IgD-negative memory B cell (primary cell): Measurements from ENCODE around the gene RAP1B. TPM values are rescaled to one million over a fixed set of nuclear protein-coding genes. Genes with fewer than 3 reads are reported as not detected.

Source experiments
- H3K27ac Mint-ChIP-seq, 3 donors: one replicate each; pipeline ENCODE4 v1.8.0; 2020 to 2022; ENCODE audit warnings: mild to moderate bottlenecking in 3 of 3, mixed read lengths in 3 of 3, moderate library complexity in 1 of 3
- H3K27me3 Mint-ChIP-seq: one replicate; pipeline ENCODE4 v1.8.0; 2021; ENCODE audit warnings: mixed read lengths
- H3K36me3 Mint-ChIP-seq: one replicate; pipeline ENCODE4 v1.8.0; 2020; ENCODE audit warnings: mild to moderate bottlenecking, mixed read lengths
- H3K4me1 Mint-ChIP-seq, 3 donors: one replicate each; pipeline ENCODE4 v1.8.0; 2020 to 2022; ENCODE audit warnings: mixed read lengths in 3 of 3, mild to moderate bottlenecking in 1 of 3
- H3K4me3 Mint-ChIP-seq, 4 donors: one replicate each; pipeline ENCODE4 v1.8.0; 2020 to 2022; ENCODE audit warnings: mild to moderate bottlenecking in 4 of 4, mixed read lengths in 4 of 4, moderate library complexity in 3 of 4
- H3K9me3 Mint-ChIP-seq, 3 donors: one replicate each; pipeline ENCODE4 v1.8.0; 2020 to 2021; ENCODE audit warnings: mixed read lengths in 3 of 3, mild to moderate bottlenecking in 1 of 3
- polyA plus RNA-seq: library from polyadenylated mRNA; unstranded; fragments of 300-500 nt; fragmentation: Illumina TruSeq; gene quantifications from one replicate; pipeline ENCODE4 v1.2.3, GENCODE V29; 2021

RAP1B gene
- polyA plus RNA-seq, 1 donor from 2014 or later: 297 TPM

GRCh38 chr12:68591734-68592418 is 18.8 kb upstream of the RAP1B start:
- Mint-ChIP-seq H3K4me3 (peak overlapping the region; percentile 23 to 83 (median 47)), H3K9me3 (peaks cover 0 to 12% (median 4%) of the 10 kb centered on the region in 3 donors), H3K36me3 (peaks cover 10% of the 10 kb centered on the region), H3K27ac (peak overlapping the region; percentile 69 to 91 (median 90)), H3K4me1 (peaks cover 29 to 41% (median 39%) of the 10 kb centered on the region in 3 donors), H3K27me3 (no peaks in the 10 kb centered on the region)

GRCh38 chr12:68595241-68595640 is 15.5 kb upstream of the RAP1B start:
- Mint-ChIP-seq H3K9me3 (peaks cover 0 to 6% (median 0%) of the 10 kb centered on the region in 3 donors), H3K4me3 (no peak overlapping the region), H3K27me3 (no peaks in the 10 kb centered on the region), H3K36me3 (peaks cover 8% of the 10 kb centered on the region), H3K27ac (no peak overlapping the region), H3K4me1 (peaks cover 34 to 42% (median 38%) of the 10 kb centered on the region in 3 donors)

- H3K36me3 Mint-ChIP-seq: no peaks in the 10 kb centered on the region
- H3K4me1 Mint-ChIP-seq: peaks cover 8 to 15% (median 9%) of the 10 kb centered on the region in 3 donors
- peaks cover 3% of the 10 kb centered on the region for H3K27me3 Mint-ChIP-seq
- no peak overlapping the region for H3K4me3 Mint-ChIP-seq
- H3K9me3 Mint-ChIP-seq: no peaks in the 10 kb centered on the region
- no peak overlapping the region for H3K27ac Mint-ChIP-seq
Measured at GRCh38 chr12:68601767-68602166, 8.9 kb upstream of the RAP1B start.

GRCh38 chr12:68602720-68603119 is 8.0 kb upstream of the RAP1B start:
- H3K4me1 Mint-ChIP-seq: peaks cover 8 to 15% (median 9%) of the 10 kb centered on the region in 3 donors
- no peak overlapping the region for H3K4me3 Mint-ChIP-seq
- H3K36me3 Mint-ChIP-seq: no peaks in the 10 kb centered on the region
- H3K9me3 Mint-ChIP-seq: no peaks in the 10 kb centered on the region
- no peak overlapping the region for H3K27ac Mint-ChIP-seq
- H3K27me3 Mint-ChIP-seq: peaks cover 3% of the 10 kb centered on the region

GRCh38 chr12:68608191-68608590 is 2.5 kb upstream of the RAP1B start:
- H3K4me1 Mint-ChIP-seq: peaks cover 11 to 23% (median 11%) of the 10 kb centered on the region in 3 donors
- H3K9me3 Mint-ChIP-seq: no peaks in the 10 kb centered on the region
- H3K4me3 Mint-ChIP-seq: peak overlapping the region in 1 of 4 donors; percentile 77
- H3K36me3 Mint-ChIP-seq: no peaks in the 10 kb centered on the region
- peak overlapping the region in 2 of 3 donors; percentile 5 to 73 for H3K27ac Mint-ChIP-seq
- no peaks in the 10 kb centered on the region for H3K27me3 Mint-ChIP-seq

- Mint-ChIP-seq H3K9me3 (no peaks in the 10 kb centered on the region), H3K4me1 (peaks cover 26 to 40% (median 26%) of the 10 kb centered on the region in 3 donors)
Measured at GRCh38 chr12:68609998-68610369, 715 bp upstream of the RAP1B start.

GRCh38 chr12:68611094-68611805 is 551 bp downstream of the RAP1B start:
- Mint-ChIP-seq H3K4me3 (peak overlapping the region; percentile 94 to 97 (median 95)), H3K36me3 (peaks cover 2% of the 10 kb centered on the region), H3K27ac (peak overlapping the region; percentile 91 to 97 (median 91)), H3K9me3 (no peaks in the 10 kb centered on the region), H3K27me3 (no peaks in the 10 kb centered on the region), H3K4me1 (peaks cover 33 to 49% (median 34%) of the 10 kb centered on the region in 3 donors)

More at GRCh38 chr12:68609998-68610369, 715 bp upstream of the RAP1B start:
- Mint-ChIP-seq H3K27me3 (no peaks in the 10 kb centered on the region), H3K4me3 (peak overlapping the region; percentile 91 to 98 (median 94)), H3K27ac (peak overlapping the region; percentile 91 to 98 (median 97)), H3K36me3 (no peaks in the 10 kb centered on the region)

GRCh38 chr12:68611806-68612160 is 1.1 kb downstream of the RAP1B start:
- Mint-ChIP-seq H3K9me3 (no peaks in the 10 kb centered on the region), H3K4me3 (peak overlapping the region; percentile 94 to 97 (median 95)), H3K36me3 (peaks cover 2% of the 10 kb centered on the region), H3K27me3 (no peaks in the 10 kb centered on the region), H3K27ac (peak overlapping the region; percentile 90 to 97 (median 91)), H3K4me1 (peaks cover 33 to 49% (median 34%) of the 10 kb centered on the region in 3 donors)

GRCh38 chr12:68612202-68612601 is 1.5 kb downstream of the RAP1B start:
- Mint-ChIP-seq H3K4me3 (peak overlapping the region; percentile 94 to 97 (median 95)), H3K36me3 (peaks cover 2% of the 10 kb centered on the region), H3K27me3 (no peaks in the 10 kb centered on the region)

GRCh38 chr12:68612697-68613096 is 2.0 kb downstream of the RAP1B start:
- no peaks in the 10 kb centered on the region for H3K27me3 Mint-ChIP-seq
- H3K27ac Mint-ChIP-seq: peak overlapping the region; percentile 91 to 97 (median 96)
- peak overlapping the region; percentile 94 to 97 (median 95) for H3K4me3 Mint-ChIP-seq
- H3K4me1 Mint-ChIP-seq: peaks cover 39 to 54% (median 39%) of the 10 kb centered on the region in 3 donors
- H3K9me3 Mint-ChIP-seq: no peaks in the 10 kb centered on the region
- H3K36me3 Mint-ChIP-seq: peaks cover 2% of the 10 kb centered on the region

More at GRCh38 chr12:68612202-68612601, 1.5 kb downstream of the RAP1B start:
- H3K27ac Mint-ChIP-seq: peak overlapping the region; percentile 90 to 97 (median 91)
- peaks cover 35 to 51% (median 36%) of the 10 kb centered on the region in 3 donors for H3K4me1 Mint-ChIP-seq
- H3K9me3 Mint-ChIP-seq: no peaks in the 10 kb centered on the region

GRCh38 chr12:68613209-68613904 is 2.7 kb downstream of the RAP1B start:
- H3K4me3 Mint-ChIP-seq: peak overlapping the region; percentile 94 to 97 (median 95)
- H3K27me3 Mint-ChIP-seq: no peaks in the 10 kb centered on the region
- peaks cover 2% of the 10 kb centered on the region for H3K36me3 Mint-ChIP-seq
- H3K4me1 Mint-ChIP-seq: peaks cover 40 to 50% (median 41%) of the 10 kb centered on the region in 3 donors
- no peaks in the 10 kb centered on the region for H3K9me3 Mint-ChIP-seq
- H3K27ac Mint-ChIP-seq: peak overlapping the region; percentile 91 to 97 (median 96)

- Mint-ChIP-seq H3K27me3 (no peaks in the 10 kb centered on the region), H3K9me3 (no peaks in the 10 kb centered on the region), H3K27ac (peak overlapping the region; percentile 35 to 97 (median 91)), H3K36me3 (peaks cover 2% of the 10 kb centered on the region), H3K4me3 (peak overlapping the region; percentile 73 to 94 (median 78)), H3K4me1 (peaks cover 48 to 58% (median 49%) of the 10 kb centered on the region in 3 donors)
Measured at GRCh38 chr12:68614105-68614679, 3.5 kb downstream of the RAP1B start.

- Mint-ChIP-seq H3K27ac (peak overlapping the region in 2 of 3 donors; percentile 91 to 97), H3K4me3 (peak overlapping the region; percentile 73 to 94 (median 78)), H3K27me3 (no peaks in the 10 kb centered on the region), H3K36me3 (peaks cover 2% of the 10 kb centered on the region), H3K4me1 (peaks cover 52 to 63% (median 53%) of the 10 kb centered on the region in 3 donors), H3K9me3 (no peaks in the 10 kb centered on the region)
Measured at GRCh38 chr12:68614769-68615168, 4.1 kb downstream of the RAP1B start.

- H3K4me3 Mint-ChIP-seq: peak overlapping the region; percentile 41 to 69 (median 45)
- H3K4me1 Mint-ChIP-seq: peaks cover 66 to 76% (median 72%) of the 10 kb centered on the region in 3 donors
- no peaks in the 10 kb centered on the region for H3K27me3 Mint-ChIP-seq
- no peak overlapping the region for H3K27ac Mint-ChIP-seq
- H3K36me3 Mint-ChIP-seq: peaks cover 2% of the 10 kb centered on the region
- H3K9me3 Mint-ChIP-seq: no peaks in the 10 kb centered on the region
Measured at GRCh38 chr12:68617160-68617926, 6.6 kb downstream of the RAP1B start.
